HG03432 (cell line): ENCODE data around the gene MAP4K5.

Experiments used
- ATAC-seq: cut with Tn5 transposase; IDR thresholded peaks from one replicate; pipeline ENCODE4 v1.9.1; 2021; ENCODE audit warnings: mild to moderate bottlenecking, moderate library complexity; ENCODE audit not compliant: unreplicated experiment

The MAP4K5 gene

GRCh38 chr14:50373959-50374358, 158.4 kb downstream of the MAP4K5 start:
- ATAC-seq: no peak

DNA sequence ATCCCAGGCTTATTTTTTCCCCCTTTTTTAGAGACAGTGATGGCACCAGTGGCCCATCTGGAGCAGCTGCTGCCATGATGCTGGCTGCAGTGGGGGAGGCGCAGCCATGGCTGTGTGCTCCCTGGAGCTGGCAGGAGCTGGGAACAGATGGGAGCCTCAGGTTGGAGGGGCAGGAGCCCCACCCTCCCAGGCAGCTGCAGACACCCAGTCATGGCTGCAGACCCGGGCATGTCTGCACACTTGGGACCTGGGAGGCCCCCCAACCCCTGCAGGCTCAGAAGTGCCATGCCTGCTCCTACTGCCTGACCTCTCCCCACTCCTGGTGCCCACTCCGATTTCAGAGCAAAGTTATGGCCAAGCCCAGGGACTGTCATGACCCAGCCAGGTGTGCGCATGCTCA, 160.8 kb downstream of the MAP4K5 start:
- no peak for ATAC-seq
